Hematopoietic multipotent progenitor cell (in vitro differentiated cells): Measurements from ENCODE around the gene FCER1A. TPM values are rescaled to one million over a fixed set of nuclear protein-coding genes. Genes with fewer than 3 reads are reported as not detected.

Source experiments
- DNase-seq, 3 donors: peaks; one replicate each; pipeline ENCODE4 v3.0.0-alpha.2; 2011 to 2015; ENCODE audit warnings: low read depth in 2 of 3, low spot score in 2 of 3
- total RNA-seq: library from RNA; depleted of rRNA; stranded (reverse); fragments of >200 nt; gene quantifications from one replicate; pipeline ENCODE4 v1.2.3, GENCODE V29; 2012

FCER1A gene
- total RNA-seq = 88.6 TPM

DNA sequence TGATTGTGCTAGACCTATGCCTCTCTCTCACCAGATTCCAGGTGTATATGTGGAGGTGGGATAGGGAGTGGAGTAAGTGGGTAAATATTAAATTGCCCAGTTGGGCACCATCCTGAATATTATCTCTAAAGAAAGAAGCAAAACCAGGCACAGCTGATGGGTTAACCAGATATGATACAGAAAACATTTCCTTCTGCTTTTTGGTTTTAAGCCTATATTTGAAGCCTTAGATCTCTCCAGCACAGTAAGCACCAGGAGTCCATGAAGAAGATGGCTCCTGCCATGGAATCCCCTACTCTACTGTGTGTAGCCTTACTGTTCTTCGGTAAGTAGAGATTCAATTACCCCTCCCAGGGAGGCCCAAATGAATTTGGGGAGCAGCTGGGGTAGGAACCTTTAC lies at the start of gene FCER1A:
TSS of gene FCER1A (plus strand) at position 242 of the 400 bp plus-strand sequence. CDS start at position 271, 29 bp downstream.
- peak in 2 of 3 donors; percentile 37 to 46 for DNase-seq

DNA sequence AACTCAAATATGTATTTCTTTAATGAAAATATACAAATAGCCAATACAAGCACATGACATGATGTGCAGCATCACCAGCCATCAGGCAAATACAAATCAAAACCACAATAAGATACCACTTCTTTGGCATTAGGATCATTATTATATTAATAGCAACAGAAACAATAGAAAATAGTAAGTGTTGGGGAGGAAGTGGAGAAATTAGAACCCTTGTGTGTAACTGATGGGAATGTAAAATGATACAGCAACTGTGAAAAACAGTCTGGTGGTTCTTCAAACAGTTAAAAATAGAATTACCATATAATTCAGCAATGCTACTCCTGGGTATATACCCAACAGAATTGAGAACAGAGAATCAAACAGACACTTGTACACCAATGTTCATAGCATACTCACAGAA lies 40.8 kb upstream of the FCER1A start:
- DNase-seq = no peak

DNA sequence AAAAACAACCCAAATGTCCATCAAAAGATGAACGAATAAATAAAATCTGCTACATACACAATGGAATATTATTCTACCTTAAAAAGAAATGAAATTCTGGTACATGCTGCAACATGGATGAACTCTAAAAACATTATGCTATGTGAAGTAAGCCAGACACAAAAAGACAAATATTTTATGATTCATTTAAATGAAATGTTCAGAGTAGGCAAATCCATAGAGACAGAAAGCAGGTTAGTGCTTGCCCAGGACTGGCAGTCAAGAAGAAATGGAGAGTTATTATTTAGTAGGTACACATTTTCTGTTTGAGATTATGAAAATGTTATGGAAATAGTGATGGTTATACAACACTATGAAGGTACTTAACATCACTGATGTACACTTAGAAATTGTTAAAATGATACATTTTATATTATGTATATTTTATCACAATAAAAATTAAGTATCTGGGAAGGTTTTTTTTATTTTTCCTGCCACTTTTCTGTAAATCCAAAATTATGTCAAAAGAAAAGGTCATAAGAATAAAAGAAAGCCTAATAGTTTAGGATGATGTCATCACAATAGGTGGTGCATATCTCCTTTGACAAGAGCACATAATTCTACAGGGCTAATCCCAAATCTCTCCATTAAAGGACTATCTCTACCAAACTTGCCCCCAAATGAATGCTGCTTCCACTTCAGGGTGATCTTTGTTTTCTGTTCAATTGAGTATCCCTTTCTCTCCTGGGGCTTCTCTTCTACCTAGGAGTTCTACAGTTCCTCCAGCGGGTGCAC lies 40.2 kb upstream of the FCER1A start:
- DNase-seq = no peak

DNA sequence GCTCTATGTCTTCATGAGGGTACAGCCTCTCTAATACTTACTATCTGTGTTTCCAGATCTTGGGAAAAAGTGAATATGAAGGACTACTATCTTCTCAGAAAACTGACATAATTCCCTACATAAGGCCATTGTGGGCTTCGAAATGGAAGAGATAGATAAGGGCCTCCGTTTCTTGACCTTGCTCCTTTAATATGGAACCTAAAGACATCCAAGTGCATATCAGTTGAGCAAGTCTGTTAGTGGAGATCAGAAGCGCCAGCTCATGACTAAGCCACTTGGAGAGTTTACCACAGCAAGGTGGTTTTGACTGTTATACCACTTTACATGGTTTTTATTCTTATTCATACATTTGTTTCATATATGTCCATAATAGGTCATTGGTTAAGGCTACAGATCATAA lies 35.3 kb upstream of the FCER1A start:
- DNase-seq = peak in 1 of 3 donors; percentile 38

DNA sequence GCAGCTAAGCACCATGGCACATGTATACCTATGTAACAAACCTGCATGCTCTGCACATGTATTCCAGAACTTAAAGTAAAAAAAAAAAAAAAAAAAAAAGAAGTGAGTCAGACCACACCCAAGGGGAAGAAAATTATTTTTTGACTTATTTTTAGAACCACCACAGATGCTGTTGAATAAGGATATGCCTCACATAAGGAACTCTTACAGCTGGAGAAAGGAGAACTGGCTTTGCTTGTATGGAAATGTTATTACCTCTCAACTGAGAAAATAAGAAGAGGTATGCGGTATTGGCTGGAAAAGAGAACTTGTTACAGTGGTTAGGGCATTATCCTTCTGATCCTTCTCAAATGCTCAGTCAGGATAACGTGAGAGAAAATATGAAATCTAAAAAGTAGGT lies 27.5 kb upstream of the FCER1A start:
- DNase-seq = no peak

DNA sequence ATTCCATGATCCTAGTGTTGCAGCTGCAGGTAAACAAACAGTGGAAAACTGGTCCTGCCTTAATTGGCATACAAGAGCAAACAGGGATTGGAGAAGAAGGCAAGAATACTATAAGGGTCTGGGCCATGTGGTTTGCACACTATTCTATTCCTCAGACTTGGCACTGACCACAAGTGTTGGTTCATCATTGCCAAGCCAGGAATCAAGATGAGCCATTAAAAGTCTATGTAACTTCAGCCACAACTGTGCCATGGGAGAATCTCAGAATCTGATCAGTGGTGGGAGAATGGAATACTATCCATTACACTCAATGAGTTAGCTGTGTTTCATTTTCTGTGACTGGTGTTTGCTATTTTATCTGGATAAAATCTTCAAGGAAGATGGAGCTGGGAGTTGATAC lies 26.2 kb upstream of the FCER1A start:
- DNase-seq = no peak

DNA sequence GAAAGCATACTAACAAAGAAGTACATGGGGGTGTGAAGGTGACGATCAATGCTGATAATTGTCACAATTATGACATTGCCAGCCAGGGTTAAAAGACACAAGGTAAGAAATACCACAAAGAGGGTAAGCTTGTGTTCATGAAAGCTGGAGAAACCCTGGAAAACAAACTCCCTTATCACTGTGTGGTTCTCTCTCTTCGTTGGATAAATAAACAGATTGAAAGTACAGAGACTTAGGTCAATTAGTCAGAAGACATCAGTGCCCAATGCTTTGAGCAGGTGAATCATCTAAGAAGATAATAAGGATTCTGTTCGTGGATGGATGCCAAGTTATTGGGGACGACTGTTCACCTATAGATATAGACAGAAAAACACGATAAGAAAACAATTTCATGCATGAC lies 22.4 kb upstream of the FCER1A start:
- DNase-seq = no peak

DNA sequence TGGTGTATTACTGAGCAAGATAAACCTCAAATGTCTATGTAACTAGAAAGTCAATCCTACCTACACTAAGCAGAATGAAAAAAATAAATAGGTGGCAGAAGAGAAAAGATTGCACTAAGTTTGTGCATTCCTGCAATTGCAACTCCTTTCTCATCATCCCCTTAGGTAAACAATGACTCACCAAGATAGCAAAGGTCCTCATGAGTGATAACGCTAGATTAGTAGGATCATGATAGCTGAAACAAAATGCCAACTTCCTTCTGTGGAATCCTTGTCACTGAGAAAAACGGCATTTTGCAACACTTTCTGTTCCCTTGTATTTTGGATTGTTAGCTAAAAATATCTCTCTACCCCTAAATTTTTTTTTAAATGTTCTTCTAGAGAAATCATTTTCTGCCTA lies 20.0 kb upstream of the FCER1A start:
- DNase-seq = no peak

DNA sequence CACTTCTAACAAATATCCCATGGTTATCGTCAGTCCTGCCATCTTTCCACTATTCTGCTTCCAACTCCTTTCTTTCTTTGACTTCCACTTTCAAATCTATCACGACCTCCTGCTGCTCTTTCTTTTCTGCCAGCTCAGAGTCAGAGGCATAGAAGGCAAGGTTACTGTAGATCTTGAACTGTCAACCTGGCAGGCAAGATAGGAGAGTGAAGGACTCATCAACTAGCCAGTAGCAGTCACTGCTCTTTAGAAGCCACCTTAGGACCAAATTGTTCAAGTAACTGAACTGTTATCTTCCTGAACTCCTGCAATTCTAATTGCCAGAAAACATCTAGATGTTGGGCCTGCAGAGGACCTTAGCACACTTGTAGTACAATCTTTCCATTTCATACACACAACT lies 13.1 kb upstream of the FCER1A start:
- DNase-seq = no peak

DNA sequence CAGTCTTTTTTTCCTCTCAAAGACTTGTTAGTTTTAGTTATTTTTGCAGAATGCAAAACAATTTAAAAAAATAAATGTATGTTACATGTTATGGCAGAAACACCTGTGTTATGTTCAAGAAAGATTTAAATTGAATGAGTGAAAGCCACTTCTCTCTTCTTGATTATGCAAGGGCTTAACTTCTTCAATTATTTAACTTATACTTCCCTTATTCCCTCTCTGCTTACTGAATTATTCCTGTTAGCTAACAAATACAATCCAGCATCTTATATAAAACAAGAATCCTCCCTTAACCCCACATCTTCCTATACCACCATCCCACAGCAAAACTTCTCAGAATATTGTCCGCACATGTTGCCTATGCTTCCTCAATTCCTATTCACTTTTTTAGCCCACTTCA lies 10.7 kb upstream of the FCER1A start:
- DNase-seq = no peak

DNA sequence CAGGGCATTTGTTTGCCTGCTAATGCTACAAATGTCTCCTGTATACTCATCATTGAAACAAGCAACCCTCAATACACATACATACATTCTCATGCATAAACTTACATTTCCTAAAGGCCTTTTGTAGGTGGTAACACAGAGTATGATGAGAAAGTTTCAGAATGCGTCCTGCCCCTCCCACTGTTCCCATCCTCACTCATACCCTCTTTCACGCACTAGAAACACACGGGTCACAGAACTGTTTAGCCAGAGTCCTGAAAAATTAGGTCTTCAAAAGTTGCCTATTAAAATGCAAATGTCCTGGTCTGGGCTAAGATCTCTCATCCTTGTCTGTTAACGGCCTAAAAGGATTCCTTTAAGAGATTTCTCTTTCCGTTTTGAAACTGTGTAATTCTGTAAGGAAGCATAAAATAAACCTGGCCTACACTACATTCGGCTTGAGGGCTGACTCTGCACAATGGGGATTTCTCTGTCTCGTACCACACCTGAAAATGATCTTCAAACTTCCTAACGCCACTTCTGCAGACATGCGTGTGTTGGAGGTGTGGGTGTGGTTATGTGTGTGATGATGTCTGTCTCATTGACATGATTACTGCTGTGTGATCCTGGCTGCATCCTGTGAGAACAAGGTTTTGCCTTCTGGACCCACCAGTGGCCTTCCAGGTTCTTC lies 5.3 kb upstream of the FCER1A start:
- no peak for DNase-seq

DNA sequence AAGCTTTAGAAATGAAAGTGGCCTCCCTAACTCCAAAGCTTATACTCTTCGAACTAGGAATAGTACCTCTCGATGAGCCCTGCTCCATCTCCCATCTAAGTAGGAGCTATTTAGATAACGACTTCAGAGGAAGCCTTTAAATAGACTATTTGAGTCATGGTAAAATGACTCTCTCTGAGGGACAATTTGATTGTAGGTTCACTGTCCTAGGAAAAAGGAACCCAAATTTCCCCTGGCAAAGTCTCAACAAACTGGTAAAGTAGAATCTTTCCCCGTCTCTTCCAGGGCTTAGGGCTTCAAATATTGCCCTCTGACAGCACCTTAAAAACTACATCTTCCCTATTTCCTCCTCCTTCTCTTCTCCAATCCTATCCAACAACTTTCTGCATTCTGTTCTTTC lies 2.0 kb upstream of the FCER1A start:
- DNase-seq = no peak

DNA sequence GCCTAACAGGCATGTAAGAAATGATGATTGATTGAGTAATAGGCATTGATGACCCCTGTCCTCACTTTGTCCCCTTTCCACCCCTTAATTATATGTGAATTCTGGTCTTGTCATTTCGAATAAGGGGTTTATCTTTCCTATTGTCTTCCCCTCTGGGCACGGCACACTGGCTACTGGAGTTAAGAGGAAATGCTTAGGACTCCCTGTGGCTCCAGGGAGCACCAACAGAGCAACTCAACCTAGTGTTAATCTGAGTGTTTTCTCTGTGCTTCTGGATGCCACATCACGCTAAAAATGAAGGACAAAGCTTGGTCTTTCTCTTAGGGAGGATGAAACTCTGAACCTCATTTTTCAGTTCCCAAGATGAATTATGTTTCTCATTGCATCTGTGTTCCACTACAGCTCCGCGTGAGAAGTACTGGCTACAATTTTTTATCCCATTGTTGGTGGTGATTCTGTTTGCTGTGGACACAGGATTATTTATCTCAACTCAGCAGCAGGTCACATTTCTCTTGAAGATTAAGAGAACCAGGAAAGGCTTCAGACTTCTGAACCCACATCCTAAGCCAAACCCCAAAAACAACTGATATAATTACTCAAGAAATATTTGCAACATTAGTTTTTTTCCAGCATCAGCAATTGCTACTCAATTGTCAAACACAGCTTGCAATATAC lies 5.3 kb downstream of the FCER1A start:
- DNase-seq = peak in 2 of 3 donors; percentile 60 to 88

DNA sequence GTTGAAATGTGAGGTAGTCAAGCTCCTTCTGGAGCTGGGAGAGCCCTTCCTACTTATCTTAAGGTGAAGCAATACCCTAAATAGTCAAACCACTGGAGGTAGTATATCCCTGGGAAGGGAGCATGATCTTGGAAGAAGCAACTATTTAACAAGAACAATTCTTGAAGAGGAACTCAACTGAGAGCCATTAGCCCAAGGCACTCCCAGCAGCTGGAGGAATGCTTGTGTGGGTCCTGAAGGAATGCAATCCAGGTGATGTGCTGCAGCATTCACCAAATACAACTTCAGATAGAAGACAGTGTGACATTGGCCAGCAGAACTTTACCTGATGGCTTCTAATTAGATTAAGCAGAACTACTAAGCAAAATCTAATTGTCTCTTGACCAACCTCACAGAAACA lies 9.5 kb downstream of the FCER1A start:
- DNase-seq = no peak

DNA sequence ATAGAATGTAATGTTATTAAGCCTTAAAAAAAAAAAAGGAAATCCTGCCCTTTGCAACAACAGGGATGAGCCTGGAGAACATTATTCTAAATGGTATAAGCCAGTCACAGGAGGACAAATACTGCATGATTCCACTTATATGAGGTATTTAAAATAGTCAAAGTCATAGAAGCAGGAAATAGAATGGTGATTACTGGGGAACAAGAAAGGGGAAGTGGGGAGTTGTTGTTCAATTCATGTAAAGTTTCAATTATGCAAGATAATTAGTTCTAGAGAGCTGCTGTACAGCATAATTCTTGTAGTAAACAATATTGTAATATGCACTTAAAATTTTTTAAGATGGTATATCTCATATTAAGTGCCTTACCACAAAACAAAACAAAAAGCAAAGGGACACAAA lies 13.2 kb downstream of the FCER1A start:
- DNase-seq = peak in 1 of 3 donors; percentile 49

DNA sequence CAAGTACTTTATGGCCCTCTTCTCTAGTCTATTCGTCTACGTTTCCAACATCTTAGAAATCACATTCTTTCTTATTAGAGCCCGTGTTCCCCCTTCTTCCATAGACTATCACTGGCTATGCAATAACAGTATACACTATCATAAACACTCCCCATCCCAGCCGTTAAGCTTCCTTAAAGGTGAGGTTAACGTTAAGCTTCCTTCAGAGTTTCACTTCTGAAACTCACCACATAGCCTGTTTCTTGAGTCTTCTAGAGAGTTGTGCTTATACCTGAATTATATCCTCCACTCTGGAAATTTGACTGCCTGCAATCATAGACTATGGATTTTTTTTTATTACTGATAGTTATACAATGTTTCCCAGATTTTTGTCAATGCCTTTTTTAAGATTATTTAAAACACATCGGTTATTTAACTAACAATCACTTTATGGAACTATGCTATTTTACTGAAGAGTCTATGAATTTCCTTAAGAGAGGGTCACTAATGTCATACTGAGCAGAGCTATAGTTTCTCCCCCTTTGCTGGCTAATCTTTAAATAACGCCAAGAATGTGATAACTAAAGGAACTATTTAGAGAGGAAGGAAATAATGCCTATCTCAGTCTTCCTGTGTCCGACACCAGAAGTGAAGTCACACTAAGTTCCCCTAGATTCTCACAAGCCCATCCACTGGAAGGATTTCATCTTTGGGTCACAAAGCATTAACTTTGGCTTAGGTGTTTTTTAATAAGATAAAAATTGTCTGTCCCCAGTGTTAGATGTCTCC lies 16.8 kb downstream of the FCER1A start:
- DNase-seq = no peak

DNA sequence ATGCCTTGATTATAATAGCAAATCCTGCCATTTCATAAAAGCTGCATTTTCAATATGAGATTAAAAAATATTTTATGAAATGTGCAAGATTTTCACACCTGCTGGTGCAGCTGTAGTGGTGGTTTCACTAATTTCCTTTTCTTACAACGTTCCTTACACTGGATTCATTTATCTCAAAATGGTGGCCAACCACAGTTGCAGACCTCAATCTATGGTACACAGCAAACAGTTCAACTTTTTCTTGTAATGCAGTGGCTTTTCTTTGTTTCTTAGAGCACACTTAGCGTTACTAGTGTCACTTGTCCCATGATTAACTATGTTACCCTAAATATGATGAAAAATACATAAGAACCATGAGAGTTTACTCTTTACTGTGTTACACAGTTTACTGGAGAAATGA lies 32.7 kb downstream of the FCER1A start:
- no peak for DNase-seq

DNA sequence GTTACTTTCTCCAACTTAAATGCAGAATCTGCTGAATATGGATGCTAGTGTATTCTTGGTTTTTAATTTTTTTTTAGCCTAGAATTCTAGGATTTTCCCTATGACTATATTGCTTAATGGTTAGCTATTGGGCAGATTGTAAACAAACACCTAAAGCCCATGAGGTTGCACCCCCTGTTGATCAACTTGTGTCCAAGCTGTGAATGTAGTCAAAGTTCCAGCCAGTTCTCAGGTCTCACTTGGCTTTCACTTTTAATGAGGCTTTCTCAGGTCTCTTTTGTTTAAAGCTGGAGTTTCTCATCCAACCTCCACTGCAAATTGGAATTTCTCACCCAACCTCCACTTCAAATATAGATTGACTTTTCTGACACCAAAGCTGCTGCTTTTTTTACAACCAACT lies 35.9 kb downstream of the FCER1A start:
- no peak for DNase-seq

DNA sequence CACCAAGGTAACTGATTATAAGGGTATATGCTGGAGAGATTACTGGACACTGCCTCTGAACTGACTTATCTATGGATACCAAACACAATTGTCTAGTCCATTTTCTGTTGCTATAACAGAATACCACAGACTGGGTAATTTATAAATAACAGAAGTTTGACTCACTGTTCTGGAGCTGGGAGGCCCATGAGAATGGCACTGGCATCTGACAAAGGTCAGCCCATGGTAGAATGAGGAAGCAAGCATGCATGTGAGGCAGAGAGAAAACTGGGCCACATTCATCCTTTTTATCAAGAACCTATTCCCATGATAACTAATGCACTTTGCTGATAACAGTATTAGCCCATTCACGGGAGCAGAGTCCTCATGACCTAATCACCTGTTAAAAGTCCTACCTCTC lies 37.4 kb downstream of the FCER1A start:
- no peak for DNase-seq

DNA sequence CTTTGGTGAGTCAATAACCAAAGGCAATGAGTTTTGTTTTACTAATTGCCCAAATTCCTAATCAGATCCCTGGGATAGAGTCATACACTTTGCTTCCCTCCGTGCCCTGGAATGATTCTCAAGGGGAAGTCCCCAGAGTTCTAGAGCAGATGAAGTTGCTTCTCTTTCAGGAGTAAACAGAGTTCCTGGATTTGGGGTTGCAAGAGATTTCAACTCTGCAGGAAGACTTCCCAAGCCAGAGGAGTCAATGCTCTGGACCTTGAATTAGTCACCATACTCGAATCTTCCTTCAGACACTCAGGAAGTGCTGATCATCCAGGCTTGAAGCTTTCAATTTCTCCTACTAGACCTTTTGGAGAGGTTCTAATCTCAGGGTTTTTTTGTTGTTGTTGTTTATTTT lies 39.6 kb downstream of the FCER1A start:
- DNase-seq = no peak

DNA sequence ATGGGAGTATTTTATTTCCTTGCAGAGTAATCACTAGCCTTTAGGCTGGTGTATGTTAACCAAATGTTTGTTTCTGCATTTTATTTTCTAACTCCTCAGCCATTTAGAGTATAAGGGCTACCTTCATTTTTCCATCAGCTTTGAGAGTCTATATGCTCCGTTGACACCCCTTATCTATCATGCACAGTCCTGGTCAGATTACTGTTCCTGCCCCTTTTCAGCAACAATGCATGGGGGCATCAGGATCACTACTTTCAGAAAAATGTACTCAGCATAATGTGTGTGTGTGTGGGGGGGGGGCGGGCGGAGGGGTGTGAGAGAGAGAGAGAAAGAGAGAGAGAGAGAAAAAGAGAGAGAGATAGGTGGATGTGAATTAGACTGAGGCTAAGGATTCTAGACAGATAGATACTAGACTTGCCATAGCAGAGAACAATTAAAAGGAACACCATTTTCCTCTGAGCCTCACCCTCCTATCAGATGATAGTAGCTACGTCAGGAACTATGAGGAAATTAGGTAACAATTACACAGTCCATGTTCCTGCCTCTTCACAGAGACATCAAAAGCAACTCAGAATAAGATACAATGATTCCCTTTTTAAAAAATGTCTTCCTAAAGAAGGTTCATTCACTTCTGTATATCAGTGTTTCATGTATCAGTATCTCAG lies 40.8 kb downstream of the FCER1A start:
- DNase-seq = no peak
